ENCODE data around the gene RUNX3.

GRCh38 chr1:24941564-24941963 lies 11.5 kb upstream of the RUNX3 start:
- TF ChIP-seq, protein P1, sequence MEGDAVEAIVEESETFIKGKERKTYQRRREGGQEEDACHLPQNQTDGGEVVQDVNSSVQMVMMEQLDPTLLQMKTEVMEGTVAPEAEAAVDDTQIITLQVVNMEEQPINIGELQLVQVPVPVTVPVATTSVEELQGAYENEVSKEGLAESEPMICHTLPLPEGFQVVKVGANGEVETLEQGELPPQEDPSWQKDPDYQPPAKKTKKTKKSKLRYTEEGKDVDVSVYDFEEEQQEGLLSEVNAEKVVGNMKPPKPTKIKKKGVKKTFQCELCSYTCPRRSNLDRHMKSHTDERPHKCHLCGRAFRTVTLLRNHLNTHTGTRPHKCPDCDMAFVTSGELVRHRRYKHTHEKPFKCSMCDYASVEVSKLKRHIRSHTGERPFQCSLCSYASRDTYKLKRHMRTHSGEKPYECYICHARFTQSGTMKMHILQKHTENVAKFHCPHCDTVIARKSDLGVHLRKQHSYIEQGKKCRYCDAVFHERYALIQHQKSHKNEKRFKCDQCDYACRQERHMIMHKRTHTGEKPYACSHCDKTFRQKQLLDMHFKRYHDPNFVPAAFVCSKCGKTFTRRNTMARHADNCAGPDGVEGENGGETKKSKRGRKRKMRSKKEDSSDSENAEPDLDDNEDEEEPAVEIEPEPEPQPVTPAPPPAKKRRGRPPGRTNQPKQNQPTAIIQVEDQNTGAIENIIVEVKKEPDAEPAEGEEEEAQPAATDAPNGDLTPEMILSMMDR (conservative IDR thresholded peaks at IDR 0.05 in 1 of 2, IDR thresholded peaks at IDR 0.05 in 1 of 2; ENCODE audit: extremely low read depth in 1 of 2, insufficient read depth in 1 of 2, low read depth in 1 of 2, low read length in 2 of 2) = no peak
- no peak for TF ChIP-seq EZH2 (IDR thresholded peaks at IDR 0.05; ENCODE audit: borderline replicate concordance, low read length)

Measured in mammary epithelial cell (primary cell).